GM12892 (cell line): ENCODE measurements around the gene CFAP43.

Experiments used
- POLR2A ChIP-seq: IDR thresholded peaks from 2 replicates; pipeline ENCODE4 v1.6.1; 2011; ENCODE audit warnings: low read depth, low read length, control low read depth
- POLR2AphosphoS5 ChIP-seq: IDR thresholded peaks from 2 replicates; pipeline ENCODE4 v1.6.1; 2011; ENCODE audit warnings: low read depth, low read length, control low read depth

GRCh38 chr10:104121485-104122224 is 110.5 kb downstream of the CFAP43 start, which contains the start of gene SFR1:
- TF ChIP-seq POLR2A (peak; percentile 94), POLR2AphosphoS5 (peak; percentile 89)
